MM.1S (cell line): Measurements from ENCODE around the gene SS18L1.

Experiments
- DNase-seq: peaks from one replicate; pipeline ENCODE4 v3.0.0-alpha.2; 2015
- H2AFZ ChIP-seq: fragments of 300-600 bp; sonication (generic); 2 replicates; pipeline ENCODE4 v1.6.0; 2016; ENCODE audit warnings: antibody characterized with exemption, low read length
- H3F3A ChIP-seq: fragments of 300-600 bp; sonication (generic); 2 replicates; pipeline ENCODE4 v1.6.1; 2016; ENCODE audit warnings: mild to moderate bottlenecking, antibody characterized with exemption, low read length, moderate library complexity, mixed read lengths; ENCODE audit not compliant: insufficient read depth
- H3K27ac ChIP-seq: fragments of 300-600 bp; sonication (generic); 2 replicates; pipeline ENCODE4 v1.5.1; 2016; ENCODE audit warnings: mild to moderate bottlenecking, low read length
- H3K27me3 ChIP-seq: fragments of 300-600 bp; sonication (generic); replicated peaks from 2 replicates; pipeline ENCODE4 v1.6.0; 2016; ENCODE audit warnings: low read length; ENCODE audit not compliant: insufficient read depth
- H3K36me3 ChIP-seq: fragments of 300-600 bp; sonication (generic); replicated peaks from 2 replicates; pipeline ENCODE4 v1.6.1; 2016; ENCODE audit warnings: mild to moderate bottlenecking, low read length, mixed read lengths; ENCODE audit not compliant: insufficient read depth
- H3K4me1 ChIP-seq: fragments of 300-600 bp; sonication (generic); 2 replicates; pipeline ENCODE4 v1.6.1; 2016; ENCODE audit warnings: low read length, mixed read lengths
- H3K4me2 ChIP-seq: fragments of 300-600 bp; sonication (generic); 2 replicates; pipeline ENCODE4 v1.6.0; 2016; ENCODE audit warnings: low read depth, low read length
- H3K4me3 ChIP-seq: fragments of 300-600 bp; sonication (generic); 2 replicates; pipeline ENCODE4 v1.5.1; 2016; ENCODE audit warnings: low read length, mixed read lengths
- H3K79me2 ChIP-seq: fragments of 300-600 bp; sonication (generic); 2 replicates; pipeline ENCODE4 v1.6.1; 2016; ENCODE audit warnings: mixed run types, low read length, mixed read lengths
- H3K9ac ChIP-seq: fragments of 300-600 bp; sonication (generic); 2 replicates; pipeline ENCODE4 v1.6.1; 2016; ENCODE audit warnings: low read length, mixed read lengths
- H3K9me2 ChIP-seq: fragments of 300-600 bp; sonication (generic); replicated peaks from 2 replicates; pipeline ENCODE4 v1.6.1; 2016; ENCODE audit warnings: mild to moderate bottlenecking, low read length, mixed read lengths; ENCODE audit not compliant: insufficient read depth
- H3K9me3 ChIP-seq: fragments of 300-600 bp; sonication (generic); replicated peaks from 2 replicates; pipeline ENCODE4 v1.6.1; 2016; ENCODE audit warnings: mild to moderate bottlenecking, low read length, mixed read lengths; ENCODE audit not compliant: insufficient read depth
- H4K20me1 ChIP-seq: fragments of 300-600 bp; sonication (generic); 2 replicates; pipeline ENCODE4 v1.6.1; 2016; ENCODE audit warnings: mild to moderate bottlenecking, low read length, moderate library complexity, mixed read lengths; ENCODE audit not compliant: insufficient read depth
- CTCF ChIP-seq: fragments of 300-600 bp; sonication (generic); IDR thresholded peaks from 2 replicates; pipeline ENCODE4 v1.5.1; 2016; ENCODE audit warnings: antibody characterized with exemption, low read length, mixed read lengths
- EZH2 ChIP-seq: fragments of 300-600 bp; sonication (generic); optimal IDR thresholded peaks from 2 replicates; pipeline ENCODE3; 2017; ENCODE audit warnings: low read depth, mild to moderate bottlenecking, antibody characterized with exemption, low read length, mixed read lengths
- EZH2phosphoT487 ChIP-seq: fragments of 300-600 bp; sonication (generic); IDR thresholded peaks from 2 replicates; pipeline ENCODE4 v1.6.1; 2018; ENCODE audit warnings: antibody characterized with exemption, low read length

The SS18L1 gene

DNA sequence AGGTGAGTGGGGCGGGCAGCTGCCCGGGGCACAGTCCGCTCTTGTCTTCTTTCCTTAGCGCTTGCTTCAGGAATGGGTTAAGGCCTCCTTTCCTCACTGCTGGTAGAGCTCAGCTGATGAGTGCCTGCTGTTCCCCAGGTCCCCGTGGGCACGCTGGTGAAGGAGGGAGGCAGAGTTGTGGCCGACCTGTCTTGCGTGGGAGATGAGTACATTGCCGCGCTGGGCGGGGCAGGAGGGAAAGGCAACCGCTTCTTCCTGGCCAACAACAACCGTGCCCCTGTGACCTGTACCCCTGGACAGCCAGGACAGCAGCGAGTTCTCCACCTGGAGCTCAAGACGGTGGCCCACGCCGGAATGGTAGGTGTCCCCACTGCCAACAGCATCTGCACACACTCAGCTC is 54.9 kb downstream of the SS18L1 start:
- Histone ChIP-seq H3K79me2 (no peaks in the 10 kb centered on the region), H3K36me3 (no peaks in the 10 kb centered on the region; the same call in 1 of the 2 replicates)

DNA sequence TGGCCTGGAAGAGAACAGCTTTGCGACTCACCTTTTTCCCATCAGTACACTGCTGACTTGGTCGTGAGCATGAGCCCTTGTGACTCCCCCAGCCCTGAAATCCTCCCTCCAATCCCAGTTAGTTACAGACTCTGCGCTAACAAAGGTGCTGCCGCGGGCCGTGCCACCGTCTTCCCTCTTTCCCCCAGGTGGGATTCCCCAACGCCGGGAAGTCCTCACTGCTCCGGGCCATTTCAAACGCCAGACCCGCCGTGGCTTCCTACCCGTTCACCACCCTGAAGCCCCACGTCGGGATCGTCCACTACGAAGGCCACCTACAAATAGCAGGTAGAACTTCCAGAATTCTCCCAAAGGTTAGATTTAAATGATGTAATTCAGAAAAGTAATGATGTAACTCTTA is 55.4 kb downstream of the SS18L1 start:
- H3K9me3 ChIP-seq: no peaks in the 10 kb centered on the region
- H3K4me3 ChIP-seq: no peak overlapping the region
- TF ChIP-seq CTCF (no peak), EZH2 (no peak), EZH2phosphoT487 (no peak)
- H3K4me2 ChIP-seq: no peak overlapping the region
- no peak overlapping the region for H3K9ac ChIP-seq
- H3K27ac ChIP-seq: no peak overlapping the region
- no peaks in the 10 kb centered on the region for H3K79me2 ChIP-seq
- no peaks in the 10 kb centered on the region for H3K9me2 ChIP-seq
- H4K20me1 ChIP-seq: no peaks in the 10 kb centered on the region
- no peak for DNase-seq
- no peaks in the 10 kb centered on the region; the same call in 1 of the 2 replicates for H3K36me3 ChIP-seq
- no peaks in the 10 kb centered on the region for H3K4me1 ChIP-seq
- no peaks in the 10 kb centered on the region for H3F3A ChIP-seq
- no peak overlapping the region for H2AFZ ChIP-seq
- no peaks in the 10 kb centered on the region for H3K27me3 ChIP-seq

More for the DNA sequence above, 54.9 kb downstream of the SS18L1 start:
- Histone ChIP-seq H3F3A (no peaks in the 10 kb centered on the region), H3K27me3 (no peaks in the 10 kb centered on the region), H3K27ac (no peak overlapping the region), H3K4me1 (no peaks in the 10 kb centered on the region), H3K9ac (no peak overlapping the region), H3K9me3 (no peaks in the 10 kb centered on the region), H2AFZ (no peak overlapping the region), H4K20me1 (no peaks in the 10 kb centered on the region), H3K4me3 (no peak overlapping the region), H3K9me2 (no peaks in the 10 kb centered on the region), H3K4me2 (no peak overlapping the region)
- no peak for DNase-seq
- TF ChIP-seq EZH2phosphoT487 (no peak), EZH2 (no peak), CTCF (no peak)

DNA sequence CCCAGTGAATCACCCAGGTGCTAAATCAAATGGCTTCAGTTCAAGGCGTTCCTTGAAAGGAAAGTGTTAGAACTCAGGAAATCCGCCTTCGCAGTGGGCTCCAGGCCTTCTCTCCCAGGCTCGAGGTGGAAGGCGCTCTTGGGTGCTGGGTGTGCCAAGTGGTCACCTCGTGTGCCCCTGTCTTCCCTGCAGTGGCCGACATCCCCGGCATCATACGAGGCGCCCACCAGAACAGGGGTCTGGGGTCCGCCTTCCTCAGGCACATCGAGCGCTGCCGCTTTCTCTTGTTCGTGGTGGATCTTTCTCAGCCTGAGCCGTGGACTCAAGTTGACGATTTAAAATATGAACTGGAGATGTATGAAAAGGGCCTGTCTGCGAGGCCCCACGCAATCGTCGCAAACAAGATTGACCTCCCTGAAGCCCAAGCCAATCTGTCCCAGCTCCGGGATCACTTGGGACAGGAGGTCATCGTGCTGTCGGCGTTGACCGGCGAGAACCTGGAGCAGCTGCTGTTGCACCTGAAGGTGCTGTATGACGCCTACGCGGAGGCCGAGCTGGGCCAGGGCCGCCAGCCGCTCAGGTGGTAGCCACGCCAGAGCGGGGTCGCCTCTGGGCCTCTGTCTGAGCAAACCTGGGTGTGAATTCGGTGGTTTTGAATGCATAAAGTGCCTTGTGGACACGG is 57.1 kb downstream of the SS18L1 start:
- H3K9me3 ChIP-seq: no peaks in the 10 kb centered on the region
- no peak for DNase-seq
- no peaks in the 10 kb centered on the region for H3F3A ChIP-seq
- no peaks in the 10 kb centered on the region for H3K9me2 ChIP-seq
- H3K79me2 ChIP-seq: no peaks in the 10 kb centered on the region
- TF ChIP-seq CTCF (no peak), EZH2phosphoT487 (no peak)
- H3K36me3 ChIP-seq: no peaks in the 10 kb centered on the region
- no peak overlapping the region for H3K9ac ChIP-seq
- H4K20me1 ChIP-seq: no peaks in the 10 kb centered on the region
- H3K27me3 ChIP-seq: no peaks in the 10 kb centered on the region
- H3K4me1 ChIP-seq: no peaks in the 10 kb centered on the region
- H2AFZ ChIP-seq: no peak overlapping the region
- no peak overlapping the region for H3K4me2 ChIP-seq
- H3K4me3 ChIP-seq: no peak overlapping the region
- H3K27ac ChIP-seq: no peak overlapping the region
